Measurements from ENCODE around the gene DPPA5.
"Not testable (repeated sequence)": the region's sequence is repeated elsewhere in the genome, so short reads cannot be mapped to it uniquely, and the experiment has no call there.

The DPPA5 gene

GRCh38 chr6:73363537-73363875, 9.4 kb upstream of the DPPA5 start:
- no peak for DNase-seq

- no peak for DNase-seq
Observed at GRCh38 chr6:73362869-73363536, 8.9 kb upstream of the DPPA5 start.

GRCh38 chr6:73362358-73362757, 8.3 kb upstream of the DPPA5 start, which contains the start of gene KHDC3L:
Gene KHDC3L (plus strand): TSS chr6:73362658. CDS start chr6:73362730, 72 bp downstream.
- no peak for DNase-seq

GRCh38 chr6:73349311-73349710, 4.8 kb downstream of the DPPA5 start:
- DNase-seq, result no peak

GRCh38 chr6:73348550-73349204, 5.4 kb downstream of the DPPA5 start:
- DNase-seq, result no peak

GRCh38 chr6:73343164-73343563, 10.9 kb downstream of the DPPA5 start:
- DNase-seq, result no peak

GRCh38 chr6:73342174-73342573, 11.9 kb downstream of the DPPA5 start:
- no peak for DNase-seq

- no peak for DNase-seq
Observed at GRCh38 chr6:73341335-73341734, 12.7 kb downstream of the DPPA5 start.

GRCh38 chr6:73340048-73340447, 14.0 kb downstream of the DPPA5 start:
- DNase-seq, result no peak

- DNase-seq, result no peak
Observed at GRCh38 chr6:73339340-73339739, 14.7 kb downstream of the DPPA5 start.

GRCh38 chr6:73329201-73329600, 24.9 kb downstream of the DPPA5 start:
- DNase-seq, result no peak

- DNase-seq, result no peak
Observed at GRCh38 chr6:73328790-73329189, 25.3 kb downstream of the DPPA5 start.

GRCh38 chr6:73325656-73326055, 28.4 kb downstream of the DPPA5 start:
- no peak for DNase-seq

GRCh38 chr6:73323323-73323722, 30.8 kb downstream of the DPPA5 start:
- DNase-seq, result no peak

- DNase-seq, result no peak
Observed at GRCh38 chr6:73314577-73315492, 39.2 kb downstream of the DPPA5 start.

- not testable (repeated sequence) for DNase-seq
Observed at GRCh38 chr6:73310503-73310845, 43.6 kb downstream of the DPPA5 start.

GRCh38 chr6:73309785-73310502, 44.1 kb downstream of the DPPA5 start:
- no peak for DNase-seq

GRCh38 chr6:73309535-73309784, 44.6 kb downstream of the DPPA5 start:
- no peak for DNase-seq

- DNase-seq, result no peak
Observed at GRCh38 chr6:73308712-73309534, 45.2 kb downstream of the DPPA5 start.

GRCh38 chr6:73303773-73304172, 50.3 kb downstream of the DPPA5 start:
- not testable (repeated sequence) for DNase-seq
